K562 (cell line): ENCODE results near the gene RASGRP4. TPM values are rescaled to one million over a fixed set of nuclear protein-coding genes. Genes with fewer than 3 reads are reported as not detected.

Source experiments
- ATAC-seq: fragments of 200-7000 bp; cut with Tn5 transposase; 3 replicates; pipeline ENCODE4 v1.9.1; 2020; ENCODE audit warnings: moderate library complexity
- BruUV-seq: library from RNA; stranded (reverse); fragments of 400-500 nt; replicated peaks from 2 replicates; lab custom pipeline; 2021; lab: Mats Ljungman, UMichigan
- CTCF ChIA-PET: fragments of 300-600 bp; formaldehyde crosslinking; extraction: SDS; loops from one replicate; lab custom pipeline; 2021; ENCODE audit warnings: low intra/inter-chr PET ratio; lab: Yijun Ruan, JAX
- POLR2A ChIA-PET: fragments of 300-600, 350-650 bp; sonication (Branson Sonifier 250); formaldehyde crosslinking; extraction: SDS; loops from one replicate; lab custom pipeline; 2021; ENCODE audit warnings: antibody characterized with exemption, inconsistent platforms; lab: Yijun Ruan, JAX
- DNase-seq, 4 experiments: peaks; one replicate each; pipeline versions ENCODE4 v3.0.0 to v3.0.0-alpha.2; 2011 to 2018; ENCODE audit warnings: low spot score in 3 of 4, mixed read lengths in 3 of 4; ENCODE audit errors: extremely low read depth in 1 of 4
- FAIRE-seq: peaks from 2 replicates; lab custom pipeline; 2011; peaks lifted over from hg19 to GRCh38; lab: Jason Lieb, UNC
- H2AFZ ChIP-seq: 2 replicates; pipeline ENCODE4 v1.6.0; 2011; ENCODE audit warnings: low read depth, low read length, control low read depth, inconsistent platforms
- H3K27ac ChIP-seq: fragments of 200-600 bp; 3 replicates; pipeline ENCODE4 v1.8.0; 2011; ENCODE audit warnings: low read depth, mild to moderate bottlenecking, control low read depth, inconsistent platforms, low read length, moderate library complexity, mixed read lengths; ENCODE audit errors: extremely low read depth
- H3K27me3 ChIP-seq, 2 experiments: fragments of 300-600 bp in 1 of 2; 2 replicates in 1 of 2; 3 replicates in 1 of 2; pipeline versions ENCODE4 v1.6.0 to v1.8.0; 2011; ENCODE audit warnings: inconsistent platforms in 2 of 2, low read length in 2 of 2, mild to moderate bottlenecking in 1 of 2, mixed read lengths in 1 of 2, moderate library complexity in 1 of 2; ENCODE audit not compliant: control insufficient read depth in 2 of 2, insufficient read depth in 2 of 2
- H3K36me3 ChIP-seq: fragments of 300-600 bp; 3 replicates; pipeline ENCODE4 v1.8.0; 2011; ENCODE audit warnings: mild to moderate bottlenecking, low read length, inconsistent platforms; ENCODE audit not compliant: control insufficient read depth, insufficient read depth
- H3K4me1 ChIP-seq, 2 experiments: fragments of 200-600 bp in 1 of 2; replicated peaks in 1 of 2; 2 replicates in 1 of 2; 3 replicates in 1 of 2; pipeline versions ENCODE4 v1.5.1 to v1.8.0; 2011; ENCODE audit warnings: inconsistent platforms in 2 of 2, low read length in 2 of 2, mild to moderate bottlenecking in 1 of 2, mixed read lengths in 1 of 2, moderate library complexity in 1 of 2; ENCODE audit not compliant: control insufficient read depth in 2 of 2, insufficient read depth in 2 of 2
- H3K4me2 ChIP-seq: 2 replicates; pipeline ENCODE4 v1.6.1; 2011; ENCODE audit warnings: low read length, control low read depth, inconsistent platforms, mixed read lengths; ENCODE audit not compliant: insufficient read depth
- H3K4me3 ChIP-seq: fragments of 200-600 bp; sonication (generic), shearing (Covaris generic); 2 replicates; pipeline ENCODE4 v1.5.1; 2016; ENCODE audit warnings: control low read depth, inconsistent platforms
- H3K79me2 ChIP-seq: fragments of 200-600 bp; 3 replicates; pipeline ENCODE4 v1.8.0; 2011; ENCODE audit warnings: low read length, inconsistent platforms; ENCODE audit not compliant: control insufficient read depth, insufficient read depth
- H3K9ac ChIP-seq, 2 experiments: 2 replicates each; pipeline versions ENCODE4 v1.6.0 to v1.6.1; 2011; ENCODE audit warnings: low read depth in 2 of 2, low read length in 2 of 2, control low read depth in 1 of 2, inconsistent platforms in 1 of 2, mild to moderate bottlenecking in 1 of 2, mixed read lengths in 1 of 2; ENCODE audit not compliant: insufficient read depth in 1 of 2
- H3K9me1 ChIP-seq: one replicate; pipeline ENCODE4 v1.6.0; 2011; ENCODE audit warnings: inconsistent platforms, mild to moderate bottlenecking, low read length, moderate library complexity; ENCODE audit not compliant: control insufficient read depth, insufficient read depth
- H3K9me3 ChIP-seq: replicated peaks from 2 replicates; pipeline ENCODE4 v1.5.1; 2011; ENCODE audit warnings: low read depth, low read length, inconsistent platforms; ENCODE audit not compliant: control insufficient read depth, insufficient read depth
- H4K20me1 ChIP-seq: replicated peaks from 2 replicates; pipeline ENCODE4 v1.6.1; 2011; ENCODE audit warnings: low read length, inconsistent platforms, mixed read lengths; ENCODE audit not compliant: control insufficient read depth, insufficient read depth
- CHCHD3 ChIP-seq: fragments of 250-450 bp; sonication (Bioruptor Pico); IDR thresholded peaks from 2 replicates; pipeline ENCODE4 v2.1.2; 2022; ENCODE audit warnings: mild to moderate bottlenecking
- CXXC5 ChIP-seq: fragments of 250-450 bp; sonication (Bioruptor Pico); IDR thresholded peaks from 2 replicates; pipeline ENCODE4 v1.8.0; 2022; ENCODE audit warnings: inconsistent platforms, mild to moderate bottlenecking, moderate library complexity
- DMBX1 ChIP-seq: fragments of 250-450 bp; sonication (Bioruptor Pico); IDR thresholded peaks from 2 replicates; pipeline ENCODE4 v1.8.0; 2022; ENCODE audit warnings: inconsistent platforms, mild to moderate bottlenecking, moderate library complexity, borderline replicate concordance
- GABPA ChIP-seq: fragments of 200-800 bp; sonication (Bioruptor generic); conservative IDR thresholded peaks from 2 replicates; pipeline ENCODE4 v1.6.1; 2016; ENCODE audit warnings: low read depth, missing genetic modification characterization, missing compliant biosample characterization
- HNRNPLL ChIP-seq: fragments of 200-400 bp; formaldehyde crosslinking; IDR thresholded peaks from 2 replicates; pipeline ENCODE4 v1.6.1; 2017; ENCODE audit warnings: low read length, low read depth, mild to moderate bottlenecking; ENCODE audit not compliant: poor library complexity, severe bottlenecking
- JUN ChIP-seq, 2 experiments: sonication (generic) in 1 of 2; formaldehyde crosslinking in 1 of 2; IDR thresholded peaks; 2 replicates each; pipeline versions ENCODE4 v1.6.1 to v1.8.0; 2012 to 2022; ENCODE audit warnings: borderline replicate concordance in 2 of 2, mild to moderate bottlenecking in 2 of 2, improper control_type of control experiment in 1 of 2, low read depth in 1 of 2, low read length in 1 of 2, missing genetic modification reagents in 1 of 2
- KDM2B ChIP-seq: fragments of 250-450 bp; sonication (Bioruptor Pico); IDR thresholded peaks from 2 replicates; pipeline ENCODE4 v1.8.0; 2021; ENCODE audit warnings: mild to moderate bottlenecking, moderate library complexity
- MED1 ChIP-seq: sonication (generic); formaldehyde crosslinking; IDR thresholded peaks from 2 replicates; pipeline ENCODE4 v1.8.1; 2023; ENCODE audit warnings: missing genetic modification reagents, borderline replicate concordance
- NFE2L1 ChIP-seq: fragments of 450-650 bp; IDR thresholded peaks from 2 replicates; pipeline ENCODE4 v1.6.1; 2016; ENCODE audit warnings: missing genetic modification characterization, low read depth, mild to moderate bottlenecking, missing compliant biosample characterization, moderate library complexity, borderline replicate concordance
- RBM39 ChIP-seq: fragments of 200-400 bp; formaldehyde crosslinking; optimal IDR thresholded peaks from 2 replicates; pipeline ENCODE3; 2018; ENCODE audit warnings: low read depth, low read length
- SMC3 ChIP-seq: conservative IDR thresholded peaks from 2 replicates; pipeline ENCODE4 v1.6.1; 2011; ENCODE audit warnings: low read depth, low read length, improper control_type of control experiment; ENCODE audit not compliant: insufficient read depth
- SNAPC5 ChIP-seq: fragments of 250-450 bp; sonication (Bioruptor Pico); IDR thresholded peaks from 2 replicates; pipeline ENCODE4 v1.8.0; 2021; ENCODE audit warnings: moderate library complexity, mild to moderate bottlenecking, inconsistent platforms
- SP1 ChIP-seq: sonication (generic); formaldehyde crosslinking; IDR thresholded peaks from 2 replicates; pipeline ENCODE4 v1.8.1; 2022; ENCODE audit warnings: mild to moderate bottlenecking, missing genetic modification reagents
- TAF7 ChIP-seq: fragments of 450-650 bp; IDR thresholded peaks from 2 replicates; pipeline ENCODE4 v1.6.1; 2016; ENCODE audit warnings: missing genetic modification characterization, missing compliant biosample characterization
- YBX1 ChIP-seq: fragments of 450-650 bp; IDR thresholded peaks from 2 replicates; pipeline ENCODE4 v1.7.1; 2016; ENCODE audit warnings: mild to moderate bottlenecking
- ZFX ChIP-seq: sonication (generic); formaldehyde crosslinking; IDR thresholded peaks from 2 replicates; pipeline ENCODE4 v1.8.0; 2022; ENCODE audit warnings: mild to moderate bottlenecking, missing genetic modification reagents, moderate library complexity
- ZNF696 ChIP-seq: fragments of 250-450 bp; sonication (Bioruptor Pico); conservative IDR thresholded peaks from 2 replicates; pipeline ENCODE4 v1.4.0; 2020; ENCODE audit warnings: mild to moderate bottlenecking, moderate library complexity
- ZNF77 ChIP-seq: fragments of 250-450 bp; sonication (Bioruptor Pico); IDR thresholded peaks from 2 replicates; pipeline ENCODE4 v1.5.0; 2020
- WGBS: fragments of 100-300 bp; shearing (Covaris generic); methylation state at CpG from one replicate; pipeline ENCODE4 v1.1.6; 2016; ENCODE audit warnings: low coverage, mixed read lengths; ENCODE audit not compliant: insufficient coverage; ENCODE audit errors: missing lambda C conversion rate; 5-methylcytosine and 5-hydroxymethylcytosine counted together
- in situ Hi-C: fragments of 300-500 bp; cut with MboI; formaldehyde crosslinking; loops from 4 replicates; pipeline ENCODE4 v1.15.0; 2018; ENCODE audit warnings: inconsistent platforms, mixed read lengths
- intact Hi-C: fragments of 100-400 bp; cut with micrococcal nuclease; formaldehyde crosslinking; loops from 2 replicates; pipeline ENCODE4 v1.14.2; 2022
- polyA plus RNA-seq, 8 experiments: library from polyadenylated mRNA; depleted of rRNA in 4 of 8; stranded (reverse) in 5 of 8; unstranded in 3 of 8; fragments of >200 nt; fragmentation: Nextera tagmentation in 2 of 8; fragmentation: Illumina TruSeq in 1 of 8; extraction: Ambion mirVana in 2 of 8; extraction: Trizol in 1 of 8; gene quantifications; 2 replicates each; pipeline versions ENCODE4 v1.2.1 to v1.2.3, GENCODE V29; 2011 to 2014; ENCODE audit warnings: inconsistent platforms in 1 of 8, missing spikeins in 1 of 8
- total RNA-seq, 7 experiments: library from RNA; depleted of rRNA in 6 of 7; stranded (reverse); fragments of >200 nt in 6 of 7; fragmentation: Illumina TruSeq in 2 of 7; extraction: Trizol in 2 of 7; gene quantifications; 2 replicates each; pipeline versions ENCODE4 v1.2.1 to v1.2.3, GENCODE V29; 2011 to 2021; ENCODE audit warnings: low replicate concordance in 1 of 7
- TF ChIP-seq, protein P1 (sequence below): fragments of 250-450 bp; sonication (Bioruptor Pico); IDR thresholded peaks from 2 replicates; pipeline ENCODE4 v1.9.0; 2021; ENCODE audit warnings: mild to moderate bottlenecking, inconsistent platforms
- TF ChIP-seq, protein P2 (sequence below): sonication (generic); IDR thresholded peaks from 2 replicates; pipeline ENCODE4 v1.6.1; 2016

The RASGRP4 gene
- total and polyA plus RNA-seq, 9 of the 15 experiments (the other 6 are each of a cell fraction or from before 2014, with no cell fraction given): 0.39 to 4.6 (median 3.8) TPM

DNA sequence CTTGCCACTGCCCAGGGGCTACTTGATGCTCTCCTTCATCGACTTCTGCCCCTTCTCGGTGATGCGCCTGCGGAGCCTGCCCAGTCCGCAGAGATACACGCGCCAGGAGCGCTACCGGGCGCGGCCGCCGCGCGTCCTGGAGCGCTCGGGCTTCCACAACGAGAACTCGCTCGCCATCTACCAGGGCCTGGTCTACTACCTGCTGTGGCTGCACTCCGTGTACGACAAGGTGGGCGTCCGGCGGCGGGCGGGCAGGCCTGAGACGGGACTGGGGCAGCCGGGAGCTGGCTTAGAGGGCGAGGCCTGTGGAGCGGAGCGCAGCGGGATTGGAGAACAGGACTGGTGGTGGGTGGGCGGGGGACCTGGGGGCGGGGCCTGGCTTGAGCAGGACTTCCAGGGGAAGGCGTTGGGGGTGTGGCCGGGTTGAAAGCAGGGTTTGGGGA is 64.4 kb downstream of the RASGRP4 start:
- Histone ChIP-seq H3K9ac (peak overlapping the region in 1 of 2 experiments; percentile 88; a peak in 2 of 4 replicates), H3K27ac (no peak overlapping the region), H3K9me3 (no peaks in the 10 kb centered on the region), H2AFZ (peak overlapping the region; percentile 98), H3K36me3 (no peaks in the 10 kb centered on the region), H4K20me1 (peaks cover 10% of the 10 kb centered on the region; the same call in 1 of the 2 replicates), H3K9me1 (no peaks in the 10 kb centered on the region), H3K4me2 (peak overlapping the region; percentile 91), H3K4me3 (peak overlapping the region; percentile 64), H3K79me2 (no peaks in the 10 kb centered on the region), H3K27me3 (peaks cover 24 to 26% of the 10 kb centered on the region in 2 experiments), H3K4me1 (peaks cover 10 to 26% of the 10 kb centered on the region in 2 experiments; a peak in 4 of 5 replicates)
- ChIA-PET POLR2A (interaction anchor here (0.6 to 1.9 kb wide), 5 partner anchors 8 to 159 kb away, joined by 3 to 8 read pairs (median 3); partner anchors contain the start of gene PSMD8), CTCF (no interaction called here)
- in situ Hi-C loops: no loop called here
- WGBS: 2% methylated on average over 26 of the region's 37 CpGs
- DNase-seq (peak; percentile 91 to 92 (median 91)), ATAC-seq (peak; percentile 90), FAIRE-seq (no peak)
- intact Hi-C loops: no loop called here
- BruUV-seq: no TSS peak
- TF ChIP-seq SMC3 (0 out of 2 replicates have a peak, but pooled peaks have one; percentile 3), ZNF696 (CRISPR knock-in tag) (no peak), NFE2L1 (no peak), KDM2B (CRISPR knock-in tag) (peak; percentile 86; the same call in 1 of the 2 replicates), HNRNPLL (peak; percentile 59), YBX1 (no peak), DMBX1 (no peak), MED1 (CRISPR knock-in tag) (no peak), TAF7 (tag) (no peak), CXXC5 (CRISPR knock-in tag) (peak; percentile 30; the same call in 1 of the 2 replicates), ZFX (peak; percentile 45), RBM39 (no peak), ZNF77 (CRISPR knock-in tag) (no peak), SNAPC5 (CRISPR knock-in tag) (no peak), GABPA (tag) (0 out of 2 replicates have a peak, but pooled peaks have one; percentile 4), CHCHD3 (CRISPR knock-in tag) (no peak), SP1 (CRISPR knock-in tag) (0 out of 2 replicates have a peak, but pooled peaks have one; percentile 14), JUN (IDR thresholded peaks at IDR 0.05; ENCODE audit: borderline replicate concordance, low read depth, low read length) (no peak), JUN (CRISPR knock-in tag; IDR thresholded peaks at IDR 0.05; ENCODE audit: borderline replicate concordance) (no peak)
- TF ChIP-seq, protein P1, sequence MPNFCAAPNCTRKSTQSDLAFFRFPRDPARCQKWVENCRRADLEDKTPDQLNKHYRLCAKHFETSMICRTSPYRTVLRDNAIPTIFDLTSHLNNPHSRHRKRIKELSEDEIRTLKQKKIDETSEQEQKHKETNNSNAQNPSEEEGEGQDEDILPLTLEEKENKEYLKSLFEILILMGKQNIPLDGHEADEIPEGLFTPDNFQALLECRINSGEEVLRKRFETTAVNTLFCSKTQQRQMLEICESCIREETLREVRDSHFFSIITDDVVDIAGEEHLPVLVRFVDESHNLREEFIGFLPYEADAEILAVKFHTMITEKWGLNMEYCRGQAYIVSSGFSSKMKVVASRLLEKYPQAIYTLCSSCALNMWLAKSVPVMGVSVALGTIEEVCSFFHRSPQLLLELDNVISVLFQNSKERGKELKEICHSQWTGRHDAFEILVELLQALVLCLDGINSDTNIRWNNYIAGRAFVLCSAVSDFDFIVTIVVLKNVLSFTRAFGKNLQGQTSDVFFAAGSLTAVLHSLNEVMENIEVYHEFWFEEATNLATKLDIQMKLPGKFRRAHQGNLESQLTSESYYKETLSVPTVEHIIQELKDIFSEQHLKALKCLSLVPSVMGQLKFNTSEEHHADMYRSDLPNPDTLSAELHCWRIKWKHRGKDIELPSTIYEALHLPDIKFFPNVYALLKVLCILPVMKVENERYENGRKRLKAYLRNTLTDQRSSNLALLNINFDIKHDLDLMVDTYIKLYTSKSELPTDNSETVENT (CRISPR knock-in tag): no peak
- TF ChIP-seq, protein P2, sequence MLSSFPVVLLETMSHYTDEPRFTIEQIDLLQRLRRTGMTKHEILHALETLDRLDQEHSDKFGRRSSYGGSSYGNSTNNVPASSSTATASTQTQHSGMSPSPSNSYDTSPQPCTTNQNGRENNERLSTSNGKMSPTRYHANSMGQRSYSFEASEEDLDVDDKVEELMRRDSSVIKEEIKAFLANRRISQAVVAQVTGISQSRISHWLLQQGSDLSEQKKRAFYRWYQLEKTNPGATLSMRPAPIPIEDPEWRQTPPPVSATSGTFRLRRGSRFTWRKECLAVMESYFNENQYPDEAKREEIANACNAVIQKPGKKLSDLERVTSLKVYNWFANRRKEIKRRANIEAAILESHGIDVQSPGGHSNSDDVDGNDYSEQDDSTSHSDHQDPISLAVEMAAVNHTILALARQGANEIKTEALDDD: no peak
